NCI-H1048 (cell line): ENCODE data around the gene TSHR.
"Not testable (repeated sequence)": the region's sequence is repeated elsewhere in the genome, so short reads cannot be mapped to it uniquely, and the experiment has no call there.

Source experiments
- DNase-seq: peaks from one replicate; lab custom pipeline; 2025; lab: John Stamatoyannopoulos, UW

The TSHR gene

GRCh38 chr14:80955416-80955941 is at the start of gene TSHR:
TSS of gene TSHR (plus strand) at chr14:80955621. CDS start at chr14:80955681, 60 bp downstream.
- DNase-seq, result no peak

GRCh38 chr14:80906336-80906735 is 49.1 kb upstream of the TSHR start:
- no peak for DNase-seq

GRCh38 chr14:80906946-80907345 is 48.5 kb upstream of the TSHR start:
- DNase-seq, result no peak

- DNase-seq, result not testable (repeated sequence)
Observed at GRCh38 chr14:80912013-80912412, 43.4 kb upstream of the TSHR start.

- DNase-seq, result no peak
Observed at GRCh38 chr14:80919622-80920021, 35.8 kb upstream of the TSHR start.

GRCh38 chr14:80923368-80923767 is 32.1 kb upstream of the TSHR start:
- DNase-seq, result no peak

GRCh38 chr14:80924365-80925103 is 30.9 kb upstream of the TSHR start:
- no peak for DNase-seq

GRCh38 chr14:80926397-80927082 is 28.9 kb upstream of the TSHR start:
- DNase-seq, result no peak

GRCh38 chr14:80927083-80927989 is 28.1 kb upstream of the TSHR start:
- DNase-seq, result no peak

- no peak for DNase-seq
Observed at GRCh38 chr14:80930095-80930494, 25.3 kb upstream of the TSHR start.

GRCh38 chr14:80930836-80931389 is 24.5 kb upstream of the TSHR start:
- no peak for DNase-seq

- DNase-seq, result no peak
Observed at GRCh38 chr14:80933282-80933681, 22.1 kb upstream of the TSHR start.

- DNase-seq, result no peak
Observed at GRCh38 chr14:80933686-80934085, 21.7 kb upstream of the TSHR start.

GRCh38 chr14:80940146-80940545 is 15.3 kb upstream of the TSHR start:
- no peak for DNase-seq

GRCh38 chr14:80941241-80942185 is 13.9 kb upstream of the TSHR start, which contains the start of gene CEP128:
TSS of gene CEP128 (minus strand) at chr14:80941738.
- peak; percentile 82 for DNase-seq

- no peak for DNase-seq
Observed at GRCh38 chr14:80942191-80942600, 13.2 kb upstream of the TSHR start.

- no peak for DNase-seq
Observed at GRCh38 chr14:80944861-80945617, 10.4 kb upstream of the TSHR start.

GRCh38 chr14:80946187-80946586 is 9.2 kb upstream of the TSHR start:
- no peak for DNase-seq

GRCh38 chr14:80946797-80947196 is 8.6 kb upstream of the TSHR start:
- DNase-seq, result no peak

- no peak for DNase-seq
Observed at GRCh38 chr14:80948291-80948690, 7.1 kb upstream of the TSHR start.
